HG03097 (cell line): ENCODE results near the gene INPP5A.

Experiments
- ATAC-seq: cut with Tn5 transposase; IDR thresholded peaks from one replicate; pipeline ENCODE4 v1.9.1; 2021; ENCODE audit not compliant: unreplicated experiment, low FRiP score

Gene INPP5A

DNA sequence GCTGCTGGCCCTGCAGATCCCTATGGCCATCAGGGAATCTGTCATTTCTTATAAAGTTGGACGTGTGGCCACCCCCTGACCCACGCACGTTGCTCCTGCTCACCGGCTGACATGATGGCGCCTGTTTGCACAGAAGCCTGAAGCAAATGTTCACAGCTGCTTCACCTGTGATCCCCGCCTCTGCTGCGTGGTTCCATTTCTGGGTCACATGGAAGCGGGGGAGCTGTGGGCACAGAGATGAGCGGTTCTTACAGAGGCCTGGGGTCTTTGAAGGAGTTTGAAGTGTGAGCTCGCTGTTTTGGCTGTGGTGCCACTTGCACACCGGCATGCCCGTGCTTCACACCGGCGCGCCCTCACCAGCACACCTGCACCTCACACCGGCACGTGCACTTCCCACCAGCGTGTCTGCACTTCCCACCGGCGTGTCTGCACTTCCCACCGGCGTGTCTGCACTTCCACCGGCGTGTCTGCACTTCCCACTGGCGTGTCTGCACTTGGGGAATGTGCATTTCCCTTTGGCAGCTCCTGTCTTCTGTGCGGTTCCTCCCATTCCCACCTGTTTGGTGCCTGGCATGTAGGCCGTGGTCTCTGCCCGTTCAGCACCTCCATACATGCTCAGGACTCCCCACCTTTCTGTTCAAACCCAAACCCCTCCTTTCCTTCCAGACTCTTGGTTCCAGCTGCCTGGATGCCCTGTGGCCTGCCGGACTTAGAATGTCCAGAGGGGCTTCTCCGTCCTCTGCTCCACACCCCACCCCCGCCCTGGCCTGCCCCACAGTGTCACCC, 86.7 kb downstream of the INPP5A start:
- ATAC-seq: no peak

DNA sequence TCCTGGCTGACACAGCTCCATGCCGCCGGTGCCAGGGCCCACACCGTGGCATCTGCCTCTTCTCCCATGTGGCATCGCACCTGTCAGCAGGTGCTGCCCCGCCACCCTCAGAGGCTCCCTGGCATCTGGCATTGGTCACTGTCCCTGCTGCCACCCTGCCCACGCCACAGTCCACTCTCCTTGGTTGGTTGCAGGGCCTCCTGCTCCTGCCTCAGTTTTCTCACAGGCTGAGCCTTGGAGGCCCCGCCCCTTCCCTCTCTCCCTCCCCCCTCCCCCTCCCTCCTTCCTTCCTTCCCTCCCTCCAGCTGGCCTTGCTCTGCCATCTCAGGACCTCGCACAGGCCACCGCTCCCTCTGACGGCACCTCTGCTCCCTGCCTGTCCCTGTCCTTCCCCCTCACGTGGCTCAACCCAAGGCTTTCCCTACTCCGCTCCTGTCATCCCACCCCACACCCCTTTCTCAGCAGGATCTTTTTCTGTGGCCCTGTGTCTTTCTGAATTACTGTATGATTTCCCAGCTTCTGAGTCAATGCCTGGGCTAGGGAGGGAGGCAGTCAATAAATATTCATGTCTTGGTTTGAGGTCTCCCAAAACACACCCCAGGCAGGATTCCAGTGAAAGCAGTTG, 87.4 kb downstream of the INPP5A start:
- ATAC-seq: no peak

DNA sequence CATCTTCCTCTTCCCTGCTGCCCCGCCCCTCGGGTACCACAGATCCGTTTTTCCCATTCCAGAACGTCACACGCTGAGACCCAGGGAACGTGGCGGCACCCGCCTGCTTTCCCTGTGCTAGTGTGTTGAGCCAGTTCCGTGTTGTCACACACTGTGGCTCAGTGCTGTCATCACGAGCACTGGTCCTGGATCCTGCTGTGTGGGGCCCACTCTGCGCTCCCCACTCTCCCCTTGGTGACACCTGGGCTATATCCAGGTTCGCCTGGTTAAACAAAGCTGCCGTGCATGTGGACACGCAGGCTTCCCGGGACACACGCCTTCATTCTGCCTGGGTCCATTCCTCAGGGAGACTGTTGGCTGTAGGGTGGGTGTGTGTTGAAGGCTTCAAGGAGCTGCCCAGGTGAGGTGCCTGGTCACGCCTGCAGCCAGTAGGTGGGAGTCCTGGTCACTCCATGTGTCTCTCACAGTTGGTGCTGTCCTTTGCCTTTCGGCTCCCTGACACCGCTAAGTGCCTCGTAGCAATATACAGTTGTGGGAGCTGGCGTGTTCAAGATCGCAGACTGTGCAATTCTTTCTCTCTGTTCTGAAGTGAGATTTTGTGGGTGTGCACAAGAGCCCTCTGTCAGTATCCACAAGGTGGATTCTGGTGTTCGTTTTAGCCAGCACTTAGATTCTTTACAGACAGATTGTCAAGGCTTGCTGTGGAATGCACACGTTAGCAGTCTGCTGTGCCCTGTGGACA, 88.6 kb downstream of the INPP5A start:
- ATAC-seq: no peak

DNA sequence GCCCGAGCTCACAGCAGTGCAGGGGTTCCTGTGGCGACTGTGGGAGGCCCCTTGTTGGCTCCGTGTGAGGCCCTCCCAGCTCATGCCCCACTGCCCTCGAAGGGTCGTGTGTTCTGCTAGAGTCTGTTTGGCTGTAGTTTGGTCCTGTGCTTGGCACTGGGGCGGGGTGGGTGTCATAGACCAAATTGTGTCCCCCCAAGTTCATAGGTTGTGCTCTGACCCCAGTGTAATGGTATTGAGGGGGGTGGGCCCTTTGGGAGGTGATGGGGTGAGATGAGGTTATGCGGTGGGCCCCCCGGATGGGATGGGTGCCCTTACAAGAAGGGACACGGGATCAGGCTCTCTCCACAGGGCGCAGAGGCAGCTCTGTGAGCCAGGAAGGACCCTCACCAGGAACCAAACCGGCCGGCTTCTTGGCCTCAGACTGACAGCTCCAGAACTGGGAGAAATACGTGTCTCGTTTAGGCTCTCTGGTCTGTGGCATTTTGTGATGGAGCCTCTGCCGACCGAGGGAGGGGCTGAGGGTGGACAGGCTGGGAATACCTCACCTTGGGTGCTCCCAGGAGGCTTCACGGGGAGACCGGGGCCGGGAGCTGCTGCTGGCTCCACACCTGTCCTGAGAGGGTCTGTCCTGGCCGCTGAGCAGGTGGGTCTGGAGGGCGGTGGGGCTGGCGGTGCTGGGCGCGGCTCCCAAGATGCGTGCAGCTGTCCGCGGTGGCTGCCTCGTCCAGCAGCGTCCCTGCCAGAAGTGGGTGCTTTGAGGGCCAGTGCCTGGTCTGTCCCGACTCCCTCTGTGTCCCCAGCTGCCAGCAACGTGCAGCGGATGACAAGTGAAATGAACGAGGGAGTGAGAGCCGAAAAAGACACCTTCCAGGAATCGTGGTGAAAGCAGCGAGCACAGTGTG, 89.4 kb downstream of the INPP5A start:
- no peak for ATAC-seq

DNA sequence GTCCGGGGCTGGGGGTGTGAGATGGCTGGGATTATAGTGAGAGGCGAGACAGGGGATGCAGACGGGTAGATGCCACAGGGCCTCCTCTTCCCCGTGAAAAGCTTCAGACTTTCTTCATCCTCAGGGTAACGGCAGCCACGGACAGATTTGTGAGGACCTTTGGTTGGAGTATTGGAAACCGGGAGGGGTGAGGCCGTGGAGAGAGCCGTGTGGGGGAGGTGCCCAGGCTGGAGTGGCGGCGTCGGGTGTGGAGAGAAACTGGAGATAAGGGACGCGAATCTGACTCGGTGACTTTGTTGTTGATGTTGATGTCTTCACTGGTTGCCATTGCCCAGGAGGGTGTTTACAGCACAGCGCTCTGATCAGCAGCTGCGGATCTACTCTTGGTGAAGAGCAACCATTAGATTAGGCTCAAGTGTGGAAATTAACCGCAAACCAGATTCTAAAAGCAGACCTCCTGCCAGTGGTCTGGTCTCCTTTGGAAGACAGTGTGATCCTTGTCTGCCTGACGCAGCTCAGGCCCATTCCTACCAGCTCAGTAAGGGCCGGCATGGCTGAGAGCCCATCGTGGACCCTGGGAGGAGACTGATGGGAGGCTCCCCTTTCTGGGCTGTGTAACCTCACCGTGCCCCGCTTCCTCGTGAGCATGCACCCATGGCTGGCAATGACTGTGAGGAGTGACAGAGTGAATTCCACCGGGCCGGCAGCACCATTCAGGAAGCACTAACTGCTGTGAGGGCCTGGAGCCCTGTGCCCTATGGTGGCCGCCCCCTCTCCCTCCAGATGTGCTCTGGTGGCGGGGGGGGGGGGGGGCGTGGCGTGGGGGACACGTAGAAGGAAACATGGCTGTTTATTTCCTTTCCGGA, 90.3 kb downstream of the INPP5A start:
- ATAC-seq: no peak

DNA sequence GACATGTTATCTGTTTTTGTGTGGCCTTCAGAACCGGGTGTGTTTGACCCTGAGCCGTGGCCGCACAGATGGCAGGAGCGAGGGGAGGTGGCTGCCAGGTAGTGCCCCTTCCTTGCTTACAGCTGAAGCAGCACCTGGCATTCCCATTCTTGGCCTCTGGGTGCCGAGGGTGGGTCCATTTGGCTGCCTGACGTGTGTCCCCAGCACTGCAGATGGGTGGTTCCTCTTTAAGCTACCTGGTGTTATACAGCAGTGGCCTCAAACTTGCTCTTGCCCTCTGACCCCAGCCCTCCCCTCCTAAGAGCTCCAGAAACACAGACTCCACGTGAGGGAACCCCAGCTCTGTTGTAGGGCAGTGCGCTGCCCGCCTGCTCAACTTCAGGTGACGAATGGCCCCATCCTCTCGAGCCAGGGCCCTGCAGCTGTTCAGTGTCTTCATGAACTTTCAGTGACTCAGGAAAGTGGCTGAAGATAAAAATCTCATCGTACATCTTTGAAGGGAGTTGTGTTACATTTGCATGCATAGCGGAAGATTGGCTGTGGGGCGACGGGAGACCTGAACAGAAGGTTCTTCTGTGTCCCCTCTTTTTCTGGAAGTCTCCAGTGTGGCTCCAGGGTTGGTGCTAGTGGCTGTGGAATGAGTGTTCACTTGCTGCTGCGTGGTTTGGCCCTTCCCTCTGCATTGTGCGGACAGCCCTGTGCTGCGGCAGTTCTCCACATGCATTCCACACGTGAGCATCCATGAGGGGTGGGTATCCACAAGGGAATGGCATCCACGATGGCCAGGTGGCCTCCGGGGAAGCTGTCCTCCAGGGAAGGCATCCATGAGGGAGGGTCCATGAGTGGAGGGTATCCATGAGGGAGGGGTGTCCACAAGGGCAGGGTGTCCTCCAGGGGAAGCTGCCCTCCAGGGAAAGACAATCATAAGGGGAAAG, 91.6 kb downstream of the INPP5A start:
- no peak for ATAC-seq

DNA sequence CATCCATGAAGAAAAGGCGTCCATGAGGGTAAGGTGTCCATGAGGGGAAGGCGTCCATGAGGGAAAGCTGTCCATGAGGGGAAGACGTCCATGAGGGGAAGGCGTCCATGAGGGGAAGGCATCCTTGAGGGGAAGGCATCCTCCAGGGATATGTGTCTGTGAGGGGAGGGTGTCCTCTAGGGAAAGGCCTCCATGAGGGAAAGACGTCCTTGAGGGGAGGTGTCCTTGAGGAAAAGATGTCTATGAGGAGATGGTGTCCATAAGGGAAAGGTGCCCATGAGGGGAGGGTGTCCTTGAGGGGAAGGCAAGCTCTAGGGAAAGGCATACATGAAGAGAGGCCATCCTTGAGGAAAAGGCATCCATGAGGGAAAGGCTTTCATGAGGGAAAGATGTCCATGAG, 92.6 kb downstream of the INPP5A start:
- no peak for ATAC-seq

DNA sequence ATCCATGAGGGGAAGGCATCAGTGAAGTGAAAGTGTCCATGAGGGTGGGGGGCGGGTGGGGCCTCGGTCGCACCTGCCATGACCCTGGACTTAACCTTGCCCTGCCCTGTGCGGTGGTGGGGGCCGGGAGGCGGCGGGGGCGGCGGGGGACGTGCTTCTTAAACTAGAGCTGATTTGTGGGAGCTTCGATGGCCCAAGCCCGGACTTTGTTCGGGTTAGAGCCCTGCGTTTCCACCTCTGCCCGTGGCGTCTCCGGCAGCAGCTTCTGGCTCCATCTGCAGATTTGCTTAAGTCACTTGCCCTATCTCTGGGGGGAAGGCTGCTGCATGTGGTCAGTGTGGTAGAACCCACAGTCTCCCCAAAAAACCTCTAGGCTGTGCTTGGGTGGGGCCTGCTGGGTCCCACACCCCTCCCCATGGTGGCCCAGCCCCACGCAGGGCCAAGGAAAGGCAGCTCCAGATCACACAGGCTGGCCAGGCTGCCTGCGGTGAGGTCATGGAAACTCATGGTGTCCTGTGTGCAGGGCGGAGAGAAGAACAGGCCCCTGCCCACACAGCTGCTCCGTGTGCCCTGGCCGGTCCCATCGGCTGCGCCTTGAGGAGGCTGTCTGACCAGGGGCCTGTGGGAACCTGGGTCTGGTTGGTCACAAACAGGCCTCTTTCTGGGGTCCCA, 93.2 kb downstream of the INPP5A start:
- no peak for ATAC-seq

DNA sequence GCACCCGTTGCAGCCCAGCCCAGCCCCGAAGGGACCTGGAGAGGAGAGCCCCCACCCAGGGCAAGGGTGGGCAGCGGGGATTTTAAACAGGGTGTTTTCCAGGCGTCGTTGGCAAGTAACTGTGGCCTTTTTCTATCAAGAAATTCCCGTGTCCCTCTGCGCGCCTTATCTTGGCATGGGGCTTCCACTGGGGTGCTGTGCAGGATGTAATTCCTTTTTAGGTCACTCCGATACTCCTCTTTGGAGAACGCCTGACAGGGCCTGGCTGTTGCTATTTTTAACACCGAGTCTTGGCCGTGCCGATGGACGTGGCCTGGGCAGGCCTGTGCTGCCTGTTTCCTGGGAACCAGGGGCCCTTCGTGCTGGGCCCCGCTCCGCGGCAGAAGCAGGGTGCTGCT, 93.8 kb downstream of the INPP5A start:
- ATAC-seq: no peak

DNA sequence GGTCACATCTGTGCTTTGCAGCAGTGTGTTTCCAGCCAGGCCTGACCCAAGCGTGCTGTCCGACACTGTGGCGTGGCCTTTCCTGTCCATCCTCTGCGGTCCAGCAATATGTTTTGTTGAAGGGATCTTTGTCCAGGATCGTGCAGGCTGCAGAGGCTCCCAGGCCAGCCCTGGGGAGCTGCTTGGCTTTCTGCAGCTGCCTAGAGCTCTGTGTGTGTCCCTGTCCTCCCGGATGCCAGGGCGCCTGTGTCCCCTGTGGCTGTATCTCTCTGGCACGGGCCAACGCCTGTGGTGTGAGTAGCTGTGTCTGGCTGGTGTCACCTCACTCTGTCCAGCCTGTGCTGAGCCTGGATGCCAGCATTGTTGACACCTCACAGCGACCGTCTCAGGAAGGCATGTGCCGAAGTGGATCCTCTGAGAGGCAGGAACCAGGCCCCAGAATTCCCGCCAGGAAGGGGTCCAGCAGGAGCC, 94.5 kb downstream of the INPP5A start:
- ATAC-seq: no peak

DNA sequence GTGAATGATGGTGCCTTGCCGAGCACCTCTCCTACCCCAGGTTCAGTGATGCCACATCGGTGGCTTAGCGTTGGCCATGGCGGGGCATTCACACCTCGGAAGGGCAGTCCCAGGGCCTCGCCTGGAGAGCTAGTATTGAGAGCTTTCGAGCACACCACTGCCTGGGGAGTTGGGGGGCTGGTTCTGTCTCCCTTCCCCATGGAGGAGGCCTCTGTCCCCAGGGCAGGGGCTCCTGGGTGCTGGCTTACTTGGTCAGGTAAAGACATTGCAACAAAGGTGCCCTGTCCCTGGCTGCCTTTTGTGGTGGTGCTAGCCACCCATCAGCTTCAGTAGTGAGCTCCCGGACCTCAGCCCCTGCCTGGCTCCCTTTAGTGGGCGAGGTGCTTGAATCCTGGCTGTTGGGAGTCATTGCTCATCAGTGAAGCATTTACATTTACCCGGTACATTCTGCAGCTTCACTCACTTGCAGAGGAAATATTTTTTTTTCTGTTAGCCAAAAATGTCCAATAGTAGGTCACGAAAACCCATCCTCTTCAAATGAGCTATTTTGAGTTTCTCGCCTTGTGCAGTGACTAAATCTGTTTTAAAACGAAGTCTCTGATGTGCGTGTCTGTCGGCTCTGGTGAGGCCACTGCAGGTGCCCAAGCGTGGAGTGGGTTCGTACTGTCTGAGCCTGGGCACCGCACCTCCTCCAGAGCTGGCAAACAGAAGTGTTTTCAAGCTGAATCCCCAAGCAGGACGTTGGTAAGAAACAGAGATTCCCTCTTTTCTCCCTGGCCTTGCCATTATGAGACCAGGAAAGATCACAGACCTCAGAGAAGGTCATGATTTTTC, 95.5 kb downstream of the INPP5A start:
- ATAC-seq: no peak

DNA sequence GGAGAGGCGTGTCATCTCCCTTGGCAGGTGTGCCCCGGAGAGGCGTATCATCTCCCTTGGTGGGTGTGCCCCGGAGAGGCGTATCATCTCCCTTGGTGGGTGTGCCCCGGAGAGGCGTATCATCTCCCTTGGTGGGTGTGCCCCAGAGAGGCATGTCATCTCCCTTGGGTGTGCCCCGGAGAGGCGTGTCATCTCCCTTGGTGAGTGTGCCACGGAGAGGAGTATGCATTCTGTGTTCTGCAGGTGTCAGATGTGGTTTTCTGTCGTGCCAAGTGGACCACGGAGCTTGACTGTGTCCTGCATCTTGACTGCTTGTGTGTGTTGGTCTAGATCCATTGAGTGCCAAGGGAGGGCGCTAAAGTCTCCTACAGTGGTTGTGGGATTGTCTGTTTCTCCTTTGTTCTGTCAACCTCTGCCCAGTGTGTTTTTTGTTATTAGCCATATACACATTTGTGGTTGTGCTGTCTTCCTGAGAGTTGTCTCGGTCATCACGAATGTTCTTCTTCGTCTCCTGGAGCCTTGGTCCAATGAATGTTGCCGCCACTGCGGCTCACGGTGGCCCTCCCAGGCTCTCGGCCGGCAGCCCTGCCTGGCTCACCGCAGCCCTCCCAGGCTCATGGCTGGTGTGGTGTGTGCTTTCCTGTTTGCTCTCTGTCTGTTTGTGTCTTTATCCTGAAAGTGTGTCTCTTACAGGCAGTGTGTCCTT, 96.8 kb downstream of the INPP5A start:
- no peak for ATAC-seq

DNA sequence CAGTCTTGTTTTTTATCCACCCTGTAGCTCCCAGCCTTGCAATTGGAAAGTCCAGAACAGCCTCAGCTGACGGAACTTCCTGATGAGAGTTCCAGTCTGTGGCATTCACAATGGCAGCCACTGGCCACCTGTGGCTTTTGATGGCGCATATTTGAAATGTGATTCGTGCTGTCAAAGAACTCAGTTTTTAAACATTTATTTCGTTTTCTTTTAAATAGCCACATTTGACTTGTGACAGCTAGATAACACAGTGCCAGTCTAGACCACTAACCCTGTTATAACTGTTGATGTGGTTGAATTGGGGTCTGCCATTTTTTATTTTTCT, 97.3 kb downstream of the INPP5A start:
- ATAC-seq: no peak

DNA sequence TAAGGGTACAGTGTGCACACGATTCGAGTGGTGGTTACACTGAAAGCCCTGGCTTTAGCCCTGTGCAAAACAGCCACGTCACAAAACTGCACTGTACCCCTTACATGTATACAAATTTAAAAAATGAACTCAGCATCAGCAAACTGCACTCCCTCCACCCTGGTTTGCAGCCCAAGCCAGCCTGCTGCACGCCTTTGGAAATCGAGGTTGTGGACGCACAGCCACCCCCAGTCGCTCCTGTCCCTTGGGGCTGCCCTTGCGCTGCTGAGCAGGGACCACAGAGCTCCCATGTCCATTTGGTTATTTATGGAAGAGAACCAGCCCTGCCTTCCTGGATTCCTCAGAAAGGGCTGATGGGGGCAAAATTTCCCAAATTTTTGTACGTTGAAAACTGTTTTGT, 98.8 kb downstream of the INPP5A start:
- ATAC-seq: no peak

DNA sequence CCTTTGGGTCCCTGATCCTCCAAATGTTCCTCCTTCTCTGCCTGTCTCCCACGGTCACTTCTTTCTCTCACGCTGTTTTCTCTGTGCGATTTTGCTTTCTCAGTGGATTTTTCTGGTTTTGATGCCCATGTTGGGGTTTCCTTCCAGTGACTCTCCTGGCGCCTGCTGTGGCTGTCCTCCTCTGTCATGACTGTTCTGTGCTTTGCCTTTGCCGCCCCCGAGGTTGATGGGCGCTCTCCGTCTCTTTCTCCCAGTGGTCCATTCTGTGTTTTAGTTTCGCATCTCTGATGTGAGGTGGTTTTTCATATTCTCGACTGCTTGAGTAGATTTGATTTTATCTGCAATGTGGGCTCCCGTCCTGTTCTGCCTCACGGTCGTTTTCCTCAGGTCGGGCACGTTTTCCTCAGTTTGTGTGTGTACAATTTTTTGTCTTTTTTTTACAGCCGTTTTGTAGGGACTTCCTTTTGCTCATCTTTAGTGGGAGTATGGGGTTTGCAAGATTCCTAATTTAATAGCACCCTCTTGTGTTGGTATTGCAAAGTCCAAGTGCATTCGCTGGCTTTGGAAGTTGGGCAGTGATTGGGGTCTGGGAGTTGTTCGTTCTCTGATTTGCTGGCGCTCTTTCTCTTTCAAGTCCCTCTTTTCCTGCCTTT, 100.0 kb downstream of the INPP5A start:
- ATAC-seq: no peak

DNA sequence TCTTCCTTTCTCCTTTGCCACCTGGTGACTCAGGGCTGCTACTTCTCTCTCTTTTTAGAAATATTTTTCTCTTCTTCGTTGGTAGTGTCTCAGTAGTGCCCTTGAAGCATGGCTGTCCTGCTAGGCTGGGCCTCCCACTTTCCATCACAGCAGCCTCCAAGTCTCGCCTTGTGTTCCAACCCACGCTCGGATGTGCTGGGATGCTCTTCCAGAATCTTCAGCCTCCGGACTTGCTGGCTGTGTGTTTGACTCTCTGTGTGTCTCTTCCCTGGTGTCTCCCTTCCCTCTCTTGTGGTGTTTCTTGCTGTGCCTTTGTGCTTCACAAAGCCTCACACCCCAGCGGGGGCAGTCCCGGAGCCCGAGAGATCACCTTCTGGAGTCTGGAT, 100.5 kb downstream of the INPP5A start:
- ATAC-seq: no peak
